GM18951 (cell line): ENCODE data around the gene PDE10A.

ENCODE experiments used
- POLR2A ChIP-seq: IDR thresholded peaks from 4 replicates; pipeline ENCODE4 v1.6.1; 2011; ENCODE audit warnings: mild to moderate bottlenecking; ENCODE audit not compliant: insufficient read length, insufficient read depth; ENCODE audit errors: extremely low read depth
- in situ Hi-C: fragments of 300-500 bp; cut with MboI; formaldehyde crosslinking; loops from one replicate; pipeline ENCODE4 v1.12.0; 2022; ENCODE audit warnings: low sequenced_read_pairs, mixed read lengths, inconsistent platforms; ENCODE audit not compliant: unreplicated experiment

The PDE10A gene

GRCh38 chr6:165692106-165692653 lies 29.1 kb upstream of the PDE10A start:
- no peak for TF ChIP-seq POLR2A
- in situ Hi-C loops, result no loop called here

GRCh38 chr6:165689699-165690098 lies 26.7 kb upstream of the PDE10A start:
- TF ChIP-seq POLR2A, result no peak
- in situ Hi-C loops, result no loop called here

- in situ Hi-C loops, result no loop called here
- TF ChIP-seq POLR2A, result no peak
Observed at GRCh38 chr6:165686596-165687365, 23.7 kb upstream of the PDE10A start.

- no peak for TF ChIP-seq POLR2A
- in situ Hi-C loops, result no loop called here
Observed at GRCh38 chr6:165685302-165685701, 22.3 kb upstream of the PDE10A start.

- TF ChIP-seq POLR2A, result no peak
- in situ Hi-C loops, result no loop called here
Observed at GRCh38 chr6:165684333-165684732, 21.3 kb upstream of the PDE10A start.

- in situ Hi-C loops, result no loop called here
- no peak for TF ChIP-seq POLR2A
Observed at GRCh38 chr6:165680975-165681374, 17.9 kb upstream of the PDE10A start.

GRCh38 chr6:165679326-165679725 lies 16.3 kb upstream of the PDE10A start:
- in situ Hi-C loops, result no loop called here
- TF ChIP-seq POLR2A, result no peak

GRCh38 chr6:165678904-165679303 lies 15.9 kb upstream of the PDE10A start:
- no peak for TF ChIP-seq POLR2A
- in situ Hi-C loops, result no loop called here

GRCh38 chr6:165678429-165678828 lies 15.4 kb upstream of the PDE10A start:
- in situ Hi-C loops, result no loop called here
- TF ChIP-seq POLR2A, result no peak

GRCh38 chr6:165677091-165677490 lies 14.1 kb upstream of the PDE10A start:
- in situ Hi-C loops, result no loop called here
- TF ChIP-seq POLR2A, result no peak

GRCh38 chr6:165676435-165677068 lies 13.5 kb upstream of the PDE10A start:
- in situ Hi-C loops, result no loop called here
- no peak for TF ChIP-seq POLR2A

GRCh38 chr6:165675120-165675519 lies 12.1 kb upstream of the PDE10A start:
- in situ Hi-C loops, result no loop called here
- TF ChIP-seq POLR2A, result no peak

GRCh38 chr6:165674155-165675029 lies 11.4 kb upstream of the PDE10A start:
- in situ Hi-C loops, result no loop called here
- TF ChIP-seq POLR2A, result no peak
